HL-60 (cell line): Measurements from ENCODE around the gene PIP5K1C.

Experiments used
- GABPA ChIP-seq: IDR thresholded peaks from 2 replicates; pipeline ENCODE4 v1.6.1; 2012; ENCODE audit warnings: low read depth
- POLR2AphosphoS5 ChIP-seq: IDR thresholded peaks from 2 replicates; pipeline ENCODE4 v1.6.1; 2012; ENCODE audit warnings: low read depth
- TF ChIP-seq, protein P1 (sequence below): IDR thresholded peaks from one replicate; pipeline ENCODE4 v1.5.1; 2011; ENCODE audit warnings: low read length, control low read depth, inconsistent platforms; ENCODE audit not compliant: insufficient read depth
- TF ChIP-seq, protein P2 (sequence below): IDR thresholded peaks from 2 replicates; pipeline ENCODE4 v1.6.1; 2012; ENCODE audit warnings: low read depth; ENCODE audit not compliant: insufficient replicate concordance

DNA sequence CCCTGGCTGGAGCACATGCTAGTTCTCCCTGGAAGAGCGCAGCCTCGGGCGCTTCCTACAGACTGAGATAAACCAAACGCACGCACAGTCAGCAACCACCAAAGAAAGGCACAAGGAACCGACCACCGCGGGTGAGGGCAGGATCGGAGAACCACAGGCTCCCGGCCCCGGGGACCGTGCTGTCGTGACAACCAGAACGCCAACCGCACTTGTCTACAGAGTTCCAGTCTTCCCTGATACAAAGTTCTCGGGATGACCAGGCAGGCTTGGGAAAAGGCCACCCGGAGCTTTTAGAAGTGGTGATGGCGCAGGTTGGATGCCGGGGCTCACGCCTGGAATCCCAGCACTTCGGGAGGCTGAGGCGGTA lies 40.5 kb downstream of the PIP5K1C start:
- TF ChIP-seq, protein P1, sequence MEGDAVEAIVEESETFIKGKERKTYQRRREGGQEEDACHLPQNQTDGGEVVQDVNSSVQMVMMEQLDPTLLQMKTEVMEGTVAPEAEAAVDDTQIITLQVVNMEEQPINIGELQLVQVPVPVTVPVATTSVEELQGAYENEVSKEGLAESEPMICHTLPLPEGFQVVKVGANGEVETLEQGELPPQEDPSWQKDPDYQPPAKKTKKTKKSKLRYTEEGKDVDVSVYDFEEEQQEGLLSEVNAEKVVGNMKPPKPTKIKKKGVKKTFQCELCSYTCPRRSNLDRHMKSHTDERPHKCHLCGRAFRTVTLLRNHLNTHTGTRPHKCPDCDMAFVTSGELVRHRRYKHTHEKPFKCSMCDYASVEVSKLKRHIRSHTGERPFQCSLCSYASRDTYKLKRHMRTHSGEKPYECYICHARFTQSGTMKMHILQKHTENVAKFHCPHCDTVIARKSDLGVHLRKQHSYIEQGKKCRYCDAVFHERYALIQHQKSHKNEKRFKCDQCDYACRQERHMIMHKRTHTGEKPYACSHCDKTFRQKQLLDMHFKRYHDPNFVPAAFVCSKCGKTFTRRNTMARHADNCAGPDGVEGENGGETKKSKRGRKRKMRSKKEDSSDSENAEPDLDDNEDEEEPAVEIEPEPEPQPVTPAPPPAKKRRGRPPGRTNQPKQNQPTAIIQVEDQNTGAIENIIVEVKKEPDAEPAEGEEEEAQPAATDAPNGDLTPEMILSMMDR = no peak
- TF ChIP-seq POLR2AphosphoS5 (no peak), GABPA (no peak)
- TF ChIP-seq, protein P2, sequence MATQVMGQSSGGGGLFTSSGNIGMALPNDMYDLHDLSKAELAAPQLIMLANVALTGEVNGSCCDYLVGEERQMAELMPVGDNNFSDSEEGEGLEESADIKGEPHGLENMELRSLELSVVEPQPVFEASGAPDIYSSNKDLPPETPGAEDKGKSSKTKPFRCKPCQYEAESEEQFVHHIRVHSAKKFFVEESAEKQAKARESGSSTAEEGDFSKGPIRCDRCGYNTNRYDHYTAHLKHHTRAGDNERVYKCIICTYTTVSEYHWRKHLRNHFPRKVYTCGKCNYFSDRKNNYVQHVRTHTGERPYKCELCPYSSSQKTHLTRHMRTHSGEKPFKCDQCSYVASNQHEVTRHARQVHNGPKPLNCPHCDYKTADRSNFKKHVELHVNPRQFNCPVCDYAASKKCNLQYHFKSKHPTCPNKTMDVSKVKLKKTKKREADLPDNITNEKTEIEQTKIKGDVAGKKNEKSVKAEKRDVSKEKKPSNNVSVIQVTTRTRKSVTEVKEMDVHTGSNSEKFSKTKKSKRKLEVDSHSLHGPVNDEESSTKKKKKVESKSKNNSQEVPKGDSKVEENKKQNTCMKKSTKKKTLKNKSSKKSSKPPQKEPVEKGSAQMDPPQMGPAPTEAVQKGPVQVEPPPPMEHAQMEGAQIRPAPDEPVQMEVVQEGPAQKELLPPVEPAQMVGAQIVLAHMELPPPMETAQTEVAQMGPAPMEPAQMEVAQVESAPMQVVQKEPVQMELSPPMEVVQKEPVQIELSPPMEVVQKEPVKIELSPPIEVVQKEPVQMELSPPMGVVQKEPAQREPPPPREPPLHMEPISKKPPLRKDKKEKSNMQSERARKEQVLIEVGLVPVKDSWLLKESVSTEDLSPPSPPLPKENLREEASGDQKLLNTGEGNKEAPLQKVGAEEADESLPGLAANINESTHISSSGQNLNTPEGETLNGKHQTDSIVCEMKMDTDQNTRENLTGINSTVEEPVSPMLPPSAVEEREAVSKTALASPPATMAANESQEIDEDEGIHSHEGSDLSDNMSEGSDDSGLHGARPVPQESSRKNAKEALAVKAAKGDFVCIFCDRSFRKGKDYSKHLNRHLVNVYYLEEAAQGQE = no peak
